ENCODE results near the gene D2HGDH.

Gene D2HGDH

GRCh38 chr2:241708879-241709278 is 25.6 kb upstream of the D2HGDH start:
- TF ChIP-seq, protein P1, sequence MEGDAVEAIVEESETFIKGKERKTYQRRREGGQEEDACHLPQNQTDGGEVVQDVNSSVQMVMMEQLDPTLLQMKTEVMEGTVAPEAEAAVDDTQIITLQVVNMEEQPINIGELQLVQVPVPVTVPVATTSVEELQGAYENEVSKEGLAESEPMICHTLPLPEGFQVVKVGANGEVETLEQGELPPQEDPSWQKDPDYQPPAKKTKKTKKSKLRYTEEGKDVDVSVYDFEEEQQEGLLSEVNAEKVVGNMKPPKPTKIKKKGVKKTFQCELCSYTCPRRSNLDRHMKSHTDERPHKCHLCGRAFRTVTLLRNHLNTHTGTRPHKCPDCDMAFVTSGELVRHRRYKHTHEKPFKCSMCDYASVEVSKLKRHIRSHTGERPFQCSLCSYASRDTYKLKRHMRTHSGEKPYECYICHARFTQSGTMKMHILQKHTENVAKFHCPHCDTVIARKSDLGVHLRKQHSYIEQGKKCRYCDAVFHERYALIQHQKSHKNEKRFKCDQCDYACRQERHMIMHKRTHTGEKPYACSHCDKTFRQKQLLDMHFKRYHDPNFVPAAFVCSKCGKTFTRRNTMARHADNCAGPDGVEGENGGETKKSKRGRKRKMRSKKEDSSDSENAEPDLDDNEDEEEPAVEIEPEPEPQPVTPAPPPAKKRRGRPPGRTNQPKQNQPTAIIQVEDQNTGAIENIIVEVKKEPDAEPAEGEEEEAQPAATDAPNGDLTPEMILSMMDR (conservative IDR thresholded peaks at IDR 0.05; ENCODE audit: low read depth, low read length), result no peak
- H3K4me3 ChIP-seq (ENCODE audit: low read depth, low read length), result no peak overlapping the region
- no peak for DNase-seq (ENCODE audit: low read depth)

DNA sequence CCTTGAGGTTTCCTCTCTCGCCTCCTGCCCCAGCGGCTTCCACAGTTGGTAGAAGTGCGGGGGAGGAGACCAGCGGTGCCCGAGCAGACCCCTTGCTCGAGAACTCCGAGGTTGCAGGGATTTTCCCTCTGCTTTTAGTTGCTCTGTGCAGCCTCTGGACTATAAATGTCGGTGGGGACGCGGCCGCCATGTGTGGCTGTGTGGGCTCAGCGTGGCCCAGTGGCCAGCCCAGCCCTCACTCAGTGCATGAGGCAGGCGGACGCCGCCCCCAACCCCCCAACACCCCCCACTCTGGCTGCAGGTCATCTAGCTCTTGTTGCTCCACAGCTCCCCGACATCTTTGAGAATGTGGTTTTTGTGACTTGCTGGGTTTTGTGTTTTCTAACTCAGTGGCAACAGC is 15.3 kb upstream of the D2HGDH start:
- TF ChIP-seq, protein P1 (conservative IDR thresholded peaks at IDR 0.05; ENCODE audit: low read depth, low read length), result no peak
- no peak for DNase-seq (ENCODE audit: low read depth)
- H3K4me3 ChIP-seq (ENCODE audit: low read depth, low read length), result no peak overlapping the region

DNA sequence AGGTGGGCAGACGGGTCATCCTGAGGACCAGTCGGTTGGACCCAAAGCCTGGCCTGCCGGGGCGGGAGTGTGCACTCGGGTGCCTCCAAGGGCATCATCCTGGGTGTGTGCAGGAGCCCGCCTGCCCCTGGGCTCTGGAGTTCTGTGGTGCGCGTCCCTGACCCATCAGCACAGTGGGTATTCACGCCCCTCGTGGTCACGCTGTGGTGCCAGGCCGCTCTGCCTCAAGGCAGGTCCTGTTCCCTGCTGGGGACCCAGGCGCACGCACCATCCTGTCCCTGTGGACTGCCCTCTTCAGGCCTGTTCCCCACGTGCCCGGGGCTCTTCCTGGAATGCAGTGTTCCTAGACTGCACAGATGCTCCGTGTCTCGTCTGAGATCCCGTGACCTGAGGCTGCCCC is 14.3 kb upstream of the D2HGDH start:
- TF ChIP-seq, protein P1 (conservative IDR thresholded peaks at IDR 0.05; ENCODE audit: low read depth, low read length), result no peak
- H3K4me3 ChIP-seq (ENCODE audit: low read depth, low read length), result no peak overlapping the region
- DNase-seq (ENCODE audit: low read depth), result no peak

DNA sequence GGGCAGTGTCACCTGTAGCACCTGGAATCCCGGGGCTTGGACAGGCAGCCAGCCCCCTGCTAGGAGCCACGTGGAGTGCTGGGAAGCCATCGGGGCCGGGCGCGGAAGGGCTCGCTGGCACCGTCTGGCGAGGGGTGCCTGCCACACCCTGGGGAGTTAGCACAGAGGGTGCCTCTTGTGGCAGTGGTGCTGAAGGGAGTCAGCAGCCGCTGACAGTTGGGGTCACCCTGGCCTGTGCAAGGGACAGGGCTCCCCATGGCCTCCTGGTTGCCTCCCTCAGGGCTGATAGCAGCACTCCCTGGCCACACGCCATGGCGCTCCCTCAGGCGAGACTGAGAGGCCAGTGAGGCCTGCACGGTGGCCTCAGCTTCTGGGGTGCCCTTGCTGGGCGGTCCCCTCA is 13.9 kb upstream of the D2HGDH start:
- DNase-seq (ENCODE audit: low read depth), result no peak
- TF ChIP-seq, protein P1 (conservative IDR thresholded peaks at IDR 0.05; ENCODE audit: low read depth, low read length), result no peak
- no peak overlapping the region for H3K4me3 ChIP-seq (ENCODE audit: low read depth, low read length)

- H3K4me3 ChIP-seq (ENCODE audit: low read depth, low read length), result no peak overlapping the region
- DNase-seq (ENCODE audit: low read depth), result no peak
- TF ChIP-seq, protein P1 (conservative IDR thresholded peaks at IDR 0.05; ENCODE audit: low read depth, low read length), result no peak
Measured at GRCh38 chr2:241721852-241722251, 12.6 kb upstream of the D2HGDH start.

DNA sequence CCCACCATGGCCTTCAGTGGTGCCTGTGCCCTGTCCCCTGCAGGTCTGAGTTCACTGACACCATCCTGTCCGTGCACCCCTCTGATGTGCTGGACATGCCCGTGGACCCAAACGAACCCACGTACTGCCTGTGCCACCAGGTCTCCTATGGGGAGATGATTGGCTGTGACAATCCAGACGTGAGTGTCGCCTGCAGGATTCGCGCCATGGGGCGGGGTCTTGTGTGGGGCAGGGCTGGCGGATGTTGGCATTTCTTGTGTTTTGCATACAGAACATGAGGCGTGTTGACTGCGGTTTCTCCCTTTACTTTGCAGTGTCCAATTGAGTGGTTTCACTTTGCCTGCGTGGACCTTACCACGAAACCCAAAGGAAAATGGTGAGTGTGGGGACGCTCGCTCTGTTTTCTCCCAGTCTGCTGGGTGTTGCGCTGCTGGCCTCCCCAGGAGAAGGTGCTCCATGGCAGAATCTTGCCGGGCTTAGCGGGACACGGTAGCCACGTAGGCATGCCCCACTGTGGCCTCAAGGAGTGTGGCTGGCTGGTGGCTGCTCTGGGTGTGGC is 11.5 kb upstream of the D2HGDH start:
- TF ChIP-seq, protein P1 (conservative IDR thresholded peaks at IDR 0.05; ENCODE audit: low read depth, low read length), result no peak
- H3K4me3 ChIP-seq (ENCODE audit: low read depth, low read length), result no peak overlapping the region
- no peak for DNase-seq (ENCODE audit: low read depth)

DNA sequence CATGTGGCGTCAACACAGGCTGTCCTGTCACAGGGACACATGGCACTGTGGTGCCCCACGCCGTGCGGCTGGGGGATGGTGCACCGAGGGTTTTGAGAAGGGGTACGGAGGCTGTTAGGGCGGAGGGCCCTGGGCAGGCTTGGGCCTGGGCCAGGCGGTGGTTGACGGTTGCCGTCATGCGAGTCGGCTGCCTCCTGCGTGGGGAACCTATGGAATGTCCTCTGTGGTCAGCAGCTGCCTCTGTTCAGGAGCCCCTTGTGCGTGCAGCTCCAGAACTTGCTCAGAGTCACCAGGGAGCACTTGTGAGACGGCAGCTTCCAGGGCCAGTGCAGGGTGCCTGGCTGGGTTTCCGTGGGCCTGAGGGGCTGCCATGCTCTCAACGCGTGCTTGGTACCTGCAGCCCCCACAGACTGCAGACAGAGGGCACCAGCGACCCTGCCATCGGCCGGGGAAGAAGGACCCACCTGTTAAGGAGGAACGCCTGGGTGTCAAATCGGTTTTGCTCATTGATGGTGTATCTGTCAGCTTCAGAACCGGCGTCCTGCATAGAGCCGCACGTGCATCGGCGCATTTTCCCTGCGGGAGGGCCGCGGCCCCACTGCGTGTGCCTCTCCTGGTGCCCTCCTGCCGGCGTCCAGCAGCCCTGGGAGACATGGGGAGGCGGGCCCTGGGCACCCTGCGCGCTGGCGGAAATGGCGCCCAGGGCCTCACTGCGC is 10.0 kb upstream of the D2HGDH start:
- no peak overlapping the region for H3K4me3 ChIP-seq (ENCODE audit: low read depth, low read length)
- DNase-seq (ENCODE audit: low read depth), result no peak
- TF ChIP-seq, protein P1 (conservative IDR thresholded peaks at IDR 0.05; ENCODE audit: low read depth, low read length), result peak; percentile 45
